Measurements from ENCODE around the gene EFCAB14.

The EFCAB14 gene

DNA sequence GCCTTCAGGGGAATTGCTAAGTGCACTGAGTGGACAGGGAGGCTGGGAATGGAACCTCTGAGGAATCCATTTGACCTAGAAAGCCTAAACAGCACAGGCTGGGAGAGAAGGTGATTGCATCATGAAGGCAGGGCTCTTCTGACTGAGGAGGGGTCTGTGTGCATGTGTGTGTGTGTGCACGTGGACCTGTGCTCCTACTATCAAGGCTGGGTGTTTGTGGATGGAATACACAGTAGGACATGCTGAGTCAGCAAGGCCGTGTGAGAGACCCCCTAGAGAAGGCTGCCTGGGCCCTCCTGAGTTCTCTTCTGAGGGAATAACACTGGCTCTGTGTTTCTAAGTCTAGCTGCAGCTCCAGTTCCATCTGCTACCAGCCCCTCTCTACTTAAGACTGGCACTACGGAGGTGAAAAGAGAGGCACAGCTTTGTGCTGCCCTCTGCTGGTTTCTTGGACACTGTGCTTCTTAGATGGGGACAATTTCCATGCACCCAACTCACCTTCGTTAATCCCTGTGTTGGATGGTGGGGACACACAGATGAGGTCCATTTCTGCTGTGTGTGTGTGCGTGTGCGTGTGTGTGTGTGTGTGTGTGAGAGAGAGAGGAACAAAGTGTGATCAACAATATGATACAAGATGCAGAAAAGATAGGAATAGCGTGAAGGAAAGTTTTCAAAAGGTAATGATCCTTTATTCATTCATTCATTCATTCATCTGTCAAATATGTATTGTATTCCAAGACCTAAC is 6.2 kb upstream of the EFCAB14 start:
- TF ChIP-seq FOXP2 (optimal IDR thresholded peaks at IDR 0.05; ENCODE audit: borderline replicate concordance, extremely low read depth, extremely low read length, insufficient read depth) (no peak), TAF1 (IDR thresholded peaks at IDR 0.05; ENCODE audit: borderline replicate concordance, insufficient read depth, low read length) (no peak), POLR2AphosphoS5 (IDR thresholded peaks at IDR 0.05; ENCODE audit: low read depth, low read length) (no peak), SIN3A (IDR thresholded peaks at IDR 0.05; ENCODE audit: borderline replicate concordance, insufficient read depth, low read length) (no peak)
- TF ChIP-seq, protein P1, sequence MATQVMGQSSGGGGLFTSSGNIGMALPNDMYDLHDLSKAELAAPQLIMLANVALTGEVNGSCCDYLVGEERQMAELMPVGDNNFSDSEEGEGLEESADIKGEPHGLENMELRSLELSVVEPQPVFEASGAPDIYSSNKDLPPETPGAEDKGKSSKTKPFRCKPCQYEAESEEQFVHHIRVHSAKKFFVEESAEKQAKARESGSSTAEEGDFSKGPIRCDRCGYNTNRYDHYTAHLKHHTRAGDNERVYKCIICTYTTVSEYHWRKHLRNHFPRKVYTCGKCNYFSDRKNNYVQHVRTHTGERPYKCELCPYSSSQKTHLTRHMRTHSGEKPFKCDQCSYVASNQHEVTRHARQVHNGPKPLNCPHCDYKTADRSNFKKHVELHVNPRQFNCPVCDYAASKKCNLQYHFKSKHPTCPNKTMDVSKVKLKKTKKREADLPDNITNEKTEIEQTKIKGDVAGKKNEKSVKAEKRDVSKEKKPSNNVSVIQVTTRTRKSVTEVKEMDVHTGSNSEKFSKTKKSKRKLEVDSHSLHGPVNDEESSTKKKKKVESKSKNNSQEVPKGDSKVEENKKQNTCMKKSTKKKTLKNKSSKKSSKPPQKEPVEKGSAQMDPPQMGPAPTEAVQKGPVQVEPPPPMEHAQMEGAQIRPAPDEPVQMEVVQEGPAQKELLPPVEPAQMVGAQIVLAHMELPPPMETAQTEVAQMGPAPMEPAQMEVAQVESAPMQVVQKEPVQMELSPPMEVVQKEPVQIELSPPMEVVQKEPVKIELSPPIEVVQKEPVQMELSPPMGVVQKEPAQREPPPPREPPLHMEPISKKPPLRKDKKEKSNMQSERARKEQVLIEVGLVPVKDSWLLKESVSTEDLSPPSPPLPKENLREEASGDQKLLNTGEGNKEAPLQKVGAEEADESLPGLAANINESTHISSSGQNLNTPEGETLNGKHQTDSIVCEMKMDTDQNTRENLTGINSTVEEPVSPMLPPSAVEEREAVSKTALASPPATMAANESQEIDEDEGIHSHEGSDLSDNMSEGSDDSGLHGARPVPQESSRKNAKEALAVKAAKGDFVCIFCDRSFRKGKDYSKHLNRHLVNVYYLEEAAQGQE (IDR thresholded peaks at IDR 0.05; ENCODE audit: insufficient read depth in 1 of 2, low read depth in 2 of 2, low read length in 2 of 2) = no peak

DNA sequence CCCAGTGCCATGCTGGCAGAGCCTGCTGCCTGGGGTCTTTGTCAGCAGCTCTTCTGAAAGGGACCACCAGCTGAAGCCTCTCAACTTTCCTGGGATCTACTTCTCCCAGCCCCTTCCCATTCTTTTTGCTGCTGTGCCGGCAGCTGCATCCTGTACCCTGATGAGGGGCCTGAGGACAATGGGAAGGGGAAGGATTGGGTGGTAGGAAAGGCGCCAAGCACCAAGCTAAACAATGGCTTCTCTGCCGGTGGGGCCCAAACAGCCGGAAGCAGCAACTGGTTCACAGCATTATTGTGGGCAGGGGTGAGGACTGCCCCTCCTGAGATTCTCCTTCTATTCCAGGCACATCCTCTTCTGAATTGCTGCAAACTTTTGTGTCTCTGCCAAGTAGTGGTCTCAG is 5.0 kb upstream of the EFCAB14 start:
- TF ChIP-seq, protein P1 (IDR thresholded peaks at IDR 0.05; ENCODE audit: insufficient read depth in 1 of 2, low read depth in 2 of 2, low read length in 2 of 2) = no peak
- TF ChIP-seq POLR2AphosphoS5 (IDR thresholded peaks at IDR 0.05; ENCODE audit: low read depth, low read length) = no peak
- TF ChIP-seq FOXP2 (optimal IDR thresholded peaks at IDR 0.05; ENCODE audit: borderline replicate concordance, extremely low read depth, extremely low read length, insufficient read depth) = no peak
- TF ChIP-seq TAF1 (IDR thresholded peaks at IDR 0.05; ENCODE audit: borderline replicate concordance, insufficient read depth, low read length) = no peak
- TF ChIP-seq SIN3A (IDR thresholded peaks at IDR 0.05; ENCODE audit: borderline replicate concordance, insufficient read depth, low read length) = no peak

DNA sequence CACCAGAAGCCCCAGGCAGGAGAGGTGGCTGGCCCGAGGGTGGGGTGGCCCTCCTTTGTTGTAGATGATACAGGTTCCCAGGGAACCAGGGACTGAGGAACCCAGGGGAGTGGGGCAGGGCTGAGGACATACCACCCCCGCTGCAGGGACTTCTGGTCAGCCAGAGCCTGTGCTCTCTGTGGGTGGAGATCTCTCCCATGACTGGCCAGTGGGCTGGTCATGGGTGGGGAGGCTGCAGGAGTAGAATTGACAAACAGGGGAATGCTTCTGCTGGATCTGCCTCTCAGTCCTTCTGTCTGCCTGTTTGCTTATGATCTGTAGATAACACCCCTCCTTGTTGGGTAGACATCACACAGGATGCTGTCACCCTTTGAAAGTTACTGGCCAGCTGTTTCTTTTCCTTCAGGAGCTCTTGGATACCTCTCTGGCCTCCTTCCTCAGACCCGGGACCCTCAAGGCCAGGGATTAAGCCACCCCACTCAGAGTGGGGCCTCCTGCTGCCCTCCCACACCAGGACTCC is 2.8 kb upstream of the EFCAB14 start:
- TF ChIP-seq, protein P1 (IDR thresholded peaks at IDR 0.05; ENCODE audit: insufficient read depth in 1 of 2, low read depth in 2 of 2, low read length in 2 of 2) = no peak
- TF ChIP-seq FOXP2 (optimal IDR thresholded peaks at IDR 0.05; ENCODE audit: borderline replicate concordance, extremely low read depth, extremely low read length, insufficient read depth) (no peak), POLR2AphosphoS5 (IDR thresholded peaks at IDR 0.05; ENCODE audit: low read depth, low read length) (no peak), SIN3A (IDR thresholded peaks at IDR 0.05; ENCODE audit: borderline replicate concordance, insufficient read depth, low read length) (no peak), TAF1 (IDR thresholded peaks at IDR 0.05; ENCODE audit: borderline replicate concordance, insufficient read depth, low read length) (no peak)

DNA sequence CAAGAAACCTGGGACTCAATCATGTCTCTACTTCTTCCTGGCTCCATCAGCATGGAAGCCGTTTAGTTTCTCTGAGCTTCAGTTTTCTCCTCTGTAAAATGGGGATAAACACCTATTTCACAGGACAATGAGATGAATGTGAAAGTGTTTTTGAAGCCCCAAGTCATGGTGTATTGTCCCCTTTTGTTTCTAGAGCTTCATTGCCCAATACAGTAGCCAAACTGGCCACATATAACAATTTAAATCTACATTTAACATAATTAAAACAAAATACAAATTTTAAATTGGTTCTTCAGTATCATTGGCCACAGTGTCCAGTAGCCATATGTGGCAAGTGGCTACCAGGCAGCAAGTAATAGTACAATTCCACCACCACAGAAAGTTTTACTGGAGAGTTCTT is 2.3 kb upstream of the EFCAB14 start:
- TF ChIP-seq POLR2AphosphoS5 (IDR thresholded peaks at IDR 0.05; ENCODE audit: low read depth, low read length) = no peak
- no peak for TF ChIP-seq SIN3A (IDR thresholded peaks at IDR 0.05; ENCODE audit: borderline replicate concordance, insufficient read depth, low read length)
- no peak for TF ChIP-seq FOXP2 (optimal IDR thresholded peaks at IDR 0.05; ENCODE audit: borderline replicate concordance, extremely low read depth, extremely low read length, insufficient read depth)
- TF ChIP-seq, protein P1 (IDR thresholded peaks at IDR 0.05; ENCODE audit: insufficient read depth in 1 of 2, low read depth in 2 of 2, low read length in 2 of 2) = no peak
- no peak for TF ChIP-seq TAF1 (IDR thresholded peaks at IDR 0.05; ENCODE audit: borderline replicate concordance, insufficient read depth, low read length)

Measured in PFSK-1 (cell line).